Smooth muscle cell (in vitro differentiated cells): ENCODE data around the gene INHBC. TPM values are rescaled to one million over a fixed set of nuclear protein-coding genes. Genes with fewer than 3 reads are reported as not detected.
A peak's percentile ranks its signal among the peaks of the same experiment; 100 is the strongest.

ENCODE experiments used
- DNase-seq: peaks from one replicate; lab custom pipeline; 2025; ENCODE audit not compliant: unreplicated experiment; lab: John Stamatoyannopoulos, UW
- H2AFZ ChIP-seq: fragments of 200-600 bp; sonication (generic); 2 replicates; pipeline ENCODE4 v1.6.0; 2016; ENCODE audit warnings: antibody characterized with exemption, low read depth, mild to moderate bottlenecking
- H3F3A ChIP-seq: fragments of 200-600 bp; sonication (generic); 2 replicates; pipeline ENCODE4 v1.6.0; 2017; ENCODE audit warnings: antibody characterized with exemption, low read depth
- H3K27ac ChIP-seq: fragments of 200-600 bp; sonication (generic); 2 replicates; pipeline ENCODE4 v1.5.1; 2016; ENCODE audit warnings: low read depth, mild to moderate bottlenecking
- H3K27me3 ChIP-seq: fragments of 200-600 bp; sonication (generic); 2 replicates; pipeline ENCODE4 v1.6.1; 2016; ENCODE audit warnings: low read depth, mild to moderate bottlenecking
- H3K36me3 ChIP-seq: fragments of 200-600 bp; sonication (generic); 2 replicates; pipeline ENCODE4 v1.5.1; 2016; ENCODE audit warnings: low read depth
- H3K4me1 ChIP-seq: fragments of 200-600 bp; sonication (generic); 2 replicates; pipeline ENCODE4 v1.5.1; 2016; ENCODE audit warnings: low read depth
- H3K4me2 ChIP-seq: fragments of 200-600 bp; sonication (generic); 2 replicates; pipeline ENCODE4 v1.6.0; 2016; ENCODE audit warnings: mild to moderate bottlenecking
- H3K4me3 ChIP-seq: fragments of 200-600 bp; sonication (generic); 2 replicates; pipeline ENCODE4 v1.5.1; 2016; ENCODE audit warnings: mild to moderate bottlenecking
- H3K79me2 ChIP-seq: fragments of 200-600 bp; sonication (generic); 2 replicates; pipeline ENCODE4 v1.6.0; 2016; ENCODE audit warnings: low read depth, mild to moderate bottlenecking
- H3K9ac ChIP-seq: fragments of 200-600 bp; sonication (generic); 2 replicates; pipeline ENCODE4 v1.6.0; 2016; ENCODE audit warnings: low read depth
- H3K9me3 ChIP-seq: fragments of 200-600 bp; sonication (generic); replicated peaks from 2 replicates; pipeline ENCODE4 v1.5.1; 2016; ENCODE audit warnings: low read depth
- H4K20me1 ChIP-seq: fragments of 200-600 bp; sonication (generic); 2 replicates; pipeline ENCODE4 v1.6.0; 2016; ENCODE audit warnings: low read depth
- CTCF ChIP-seq: fragments of 200-600 bp; sonication (generic); IDR thresholded peaks from 2 replicates; pipeline ENCODE4 v1.5.1; 2017; ENCODE audit warnings: borderline replicate concordance, mild to moderate bottlenecking, antibody characterized with exemption; ENCODE audit not compliant: insufficient read depth, poor library complexity, severe bottlenecking
- WGBS: methylation state at CpG from one replicate; pipeline ENCODE4 v1.1.7; 2016; ENCODE audit warnings: low lambda C conversion rate; 5-methylcytosine and 5-hydroxymethylcytosine counted together
- polyA plus RNA-seq: library from polyadenylated mRNA; unstranded; fragments of >200 nt; fragmentation: Nextera tagmentation; extraction: Ambion mirVana; gene quantifications from 2 replicates; pipeline ENCODE4 v1.2.1, GENCODE V29; 2016
- total RNA-seq: library from RNA; depleted of rRNA; stranded (reverse); fragments of >200 nt; gene quantifications from 2 replicates; pipeline ENCODE4 v1.2.3, GENCODE V29; 2014

The INHBC gene
- total and polyA plus RNA-seq, 2 experiments from 2014 or later: 0.42 TPM; not detected in 1

- Histone ChIP-seq H3K9ac (no peak overlapping the region), H3K4me2 (peak overlapping the region; percentile 100), H4K20me1 (no peaks in the 10 kb centered on the region), H3K27ac (peak overlapping the region; percentile 6), H3K4me1 (peaks cover 11% of the 10 kb centered on the region), H3F3A (peaks cover 10% of the 10 kb centered on the region), H3K4me3 (peak overlapping the region; percentile 73), H2AFZ (peak overlapping the region; percentile 67), H3K36me3 (no peaks in the 10 kb centered on the region), H3K9me3 (no peaks in the 10 kb centered on the region), H3K27me3 (no peaks in the 10 kb centered on the region), H3K79me2 (peaks cover 8% of the 10 kb centered on the region)
- 2% methylated on average over 17 of the region's 32 CpGs for WGBS
- peak; percentile 55 for DNase-seq
- no peak for TF ChIP-seq CTCF
These were observed 26.8 kb downstream of the INHBC start for GRCh38 chr12:57461276-57461916.

GRCh38 chr12:57461917-57462250 lies 27.3 kb downstream of the INHBC start:
- no peaks in the 10 kb centered on the region for H4K20me1 ChIP-seq
- H3K4me1 ChIP-seq: peaks cover 11% of the 10 kb centered on the region
- no peak for TF ChIP-seq CTCF
- peak overlapping the region; percentile 67 for H2AFZ ChIP-seq
- peak overlapping the region; percentile 6 for H3K27ac ChIP-seq
- 1% methylated on average over 6 of the region's 9 CpGs for WGBS
- peaks cover 3% of the 10 kb centered on the region for H3K79me2 ChIP-seq
- H3K4me2 ChIP-seq: peak overlapping the region; percentile 100
- peaks cover 10% of the 10 kb centered on the region for H3F3A ChIP-seq
- no peak for DNase-seq
- H3K4me3 ChIP-seq: peak overlapping the region; percentile 73
- H3K9ac ChIP-seq: no peak overlapping the region
- no peaks in the 10 kb centered on the region for H3K27me3 ChIP-seq
- H3K36me3 ChIP-seq: no peaks in the 10 kb centered on the region
- no peaks in the 10 kb centered on the region for H3K9me3 ChIP-seq

- H3F3A ChIP-seq: peaks cover 10% of the 10 kb centered on the region
- H3K9me3 ChIP-seq: no peaks in the 10 kb centered on the region
- no peaks in the 10 kb centered on the region for H3K79me2 ChIP-seq
- H3K27ac ChIP-seq: peak overlapping the region; percentile 6
- H3K4me3 ChIP-seq: peak overlapping the region; percentile 73
- peak overlapping the region; percentile 67 for H2AFZ ChIP-seq
- H3K4me1 ChIP-seq: peaks cover 11% of the 10 kb centered on the region
- H4K20me1 ChIP-seq: no peaks in the 10 kb centered on the region
- WGBS: under 1% methylated on average over 9 of the region's 28 CpGs
- H3K9ac ChIP-seq: no peak overlapping the region
- TF ChIP-seq CTCF: peak; percentile 90
- peak; percentile 68 for DNase-seq
- no peaks in the 10 kb centered on the region for H3K36me3 ChIP-seq
- H3K4me2 ChIP-seq: peak overlapping the region; percentile 100
- no peaks in the 10 kb centered on the region for H3K27me3 ChIP-seq
These were observed 27.8 kb downstream of the INHBC start for GRCh38 chr12:57462251-57462911.

GRCh38 chr12:57462912-57463253 lies 28.3 kb downstream of the INHBC start:
- H3F3A ChIP-seq: peaks cover 10% of the 10 kb centered on the region
- H3K4me3 ChIP-seq: no peak overlapping the region
- H3K4me2 ChIP-seq: no peak overlapping the region
- H4K20me1 ChIP-seq: no peaks in the 10 kb centered on the region
- H3K79me2 ChIP-seq: no peaks in the 10 kb centered on the region
- DNase-seq: no peak
- peaks cover 11% of the 10 kb centered on the region for H3K4me1 ChIP-seq
- no peak overlapping the region for H3K9ac ChIP-seq
- no peak for TF ChIP-seq CTCF
- H3K27ac ChIP-seq: no peak overlapping the region
- no peaks in the 10 kb centered on the region for H3K27me3 ChIP-seq
- no peak overlapping the region for H2AFZ ChIP-seq
- no peaks in the 10 kb centered on the region for H3K36me3 ChIP-seq
- 31% methylated on average over 5 of the region's 5 CpGs for WGBS
- no peaks in the 10 kb centered on the region for H3K9me3 ChIP-seq
